HG03354 (cell line): ENCODE measurements around the gene ANO5.

Experiments
- ATAC-seq: cut with Tn5 transposase; IDR thresholded peaks from one replicate; pipeline ENCODE4 v1.9.1; 2021; ENCODE audit warnings: mild to moderate bottlenecking; ENCODE audit not compliant: unreplicated experiment, poor library complexity, severe bottlenecking

The ANO5 gene

DNA sequence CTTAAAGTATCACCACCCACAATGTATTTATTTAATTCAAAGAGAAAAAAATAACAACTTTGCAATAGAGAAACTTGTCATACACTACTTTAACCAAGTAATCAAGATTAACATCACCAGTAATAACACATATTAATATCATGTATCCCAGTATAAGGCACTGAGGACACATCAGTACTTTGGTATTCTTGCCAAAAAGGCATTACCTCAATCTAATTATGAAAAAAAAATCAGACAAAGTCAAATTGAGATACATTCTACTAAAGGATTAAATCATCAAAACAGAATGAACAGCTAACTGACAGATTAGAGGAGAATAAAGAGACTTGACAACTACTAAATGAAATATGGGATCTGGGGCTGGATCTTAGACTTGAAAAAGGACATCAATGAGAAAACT is 109.5 kb downstream of the ANO5 start:
- no peak for ATAC-seq

DNA sequence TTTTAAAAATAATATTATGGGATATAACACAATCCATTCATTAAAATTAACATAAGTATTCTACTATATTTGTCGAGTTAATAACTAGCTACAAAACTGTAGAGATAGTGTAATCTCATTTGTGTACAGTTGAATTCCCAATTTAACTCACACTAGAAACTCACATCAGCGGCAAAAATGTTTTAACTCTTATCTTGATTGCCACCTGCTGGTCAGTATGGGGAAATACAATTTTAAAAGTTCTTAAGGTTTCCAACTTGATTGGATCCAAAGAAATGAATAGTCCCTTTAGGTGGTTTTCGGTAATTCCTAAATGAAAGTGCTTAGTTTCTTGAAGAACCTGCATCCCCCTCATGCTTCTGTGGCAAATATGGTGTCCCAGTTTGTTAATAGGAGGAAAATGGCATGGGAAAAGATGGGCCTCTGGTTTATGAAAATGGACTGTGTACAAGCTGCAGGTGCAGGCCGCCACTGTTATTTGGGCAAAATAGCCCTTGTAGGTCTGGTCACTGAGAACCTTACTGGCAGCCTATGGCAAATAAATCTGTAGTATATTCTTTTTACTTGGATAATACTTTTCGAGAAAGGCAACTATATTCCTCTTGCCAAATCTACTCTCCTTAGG is 111.6 kb downstream of the ANO5 start:
- peak; percentile 75 for ATAC-seq

DNA sequence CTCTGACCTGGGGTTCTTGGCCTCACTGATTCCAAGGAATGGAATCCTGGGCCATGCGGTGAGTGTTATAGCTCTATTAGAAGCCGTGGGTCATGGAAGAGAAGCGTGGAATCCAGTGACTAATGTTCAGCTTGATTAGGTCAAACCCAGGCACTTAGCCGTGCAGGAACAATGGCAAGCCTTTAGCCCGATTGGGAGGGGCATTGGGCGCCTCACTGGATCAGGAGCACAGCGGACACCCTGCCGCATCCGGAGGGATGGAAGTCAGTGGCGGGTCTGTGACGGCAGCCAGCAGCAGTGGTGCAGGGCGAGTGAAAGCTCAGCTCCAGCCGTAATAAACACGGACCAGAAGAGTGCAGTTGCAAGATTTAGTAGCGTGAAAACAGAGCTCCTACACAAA is 124.8 kb downstream of the ANO5 start:
- ATAC-seq: no peak

DNA sequence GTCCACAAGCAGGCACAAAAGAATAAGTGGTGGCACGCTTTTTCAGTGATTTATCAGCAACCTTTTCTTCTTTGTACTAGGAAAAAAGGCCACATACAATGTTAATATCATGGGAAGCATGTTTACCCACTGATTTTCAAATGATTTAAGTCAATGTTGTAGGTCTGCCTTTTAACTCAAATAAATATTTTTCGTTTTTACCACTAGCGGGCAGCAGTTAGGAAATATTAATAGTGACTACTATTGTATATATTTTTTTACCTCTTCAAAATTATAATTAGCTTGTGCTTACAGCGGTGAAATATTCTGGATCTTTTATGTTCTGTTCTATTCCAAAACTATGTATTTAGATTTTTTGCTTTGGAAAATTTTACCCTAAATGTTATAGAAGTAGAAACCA is 138.9 kb downstream of the ANO5 start:
- ATAC-seq: no peak
